ENCODE results near the gene ANXA8.

- TF ChIP-seq POLR2AphosphoS5 (IDR thresholded peaks at IDR 0.05) (no peak), CTCF (IDR thresholded peaks at IDR 0.05) (no peak), POLR2A (IDR thresholded peaks at IDR 0.05) (no peak), EP300 (IDR thresholded peaks at IDR 0.05) (no peak)
Observed at GRCh38 chr10:47451273-47451997, 32.5 kb downstream of the ANXA8 start.
